Astrocyte of the hippocampus (primary cell): Measurements from ENCODE around the gene DHRS2.
"Not testable (repeated sequence)": the region's sequence is repeated elsewhere in the genome, so short reads cannot be mapped to it uniquely, and the experiment has no call there.

Source experiments
- DNase-seq: peaks from one replicate; pipeline ENCODE4 v3.0.0; 2011; ENCODE audit warnings: low read depth, low spot score

The DHRS2 gene

DNA sequence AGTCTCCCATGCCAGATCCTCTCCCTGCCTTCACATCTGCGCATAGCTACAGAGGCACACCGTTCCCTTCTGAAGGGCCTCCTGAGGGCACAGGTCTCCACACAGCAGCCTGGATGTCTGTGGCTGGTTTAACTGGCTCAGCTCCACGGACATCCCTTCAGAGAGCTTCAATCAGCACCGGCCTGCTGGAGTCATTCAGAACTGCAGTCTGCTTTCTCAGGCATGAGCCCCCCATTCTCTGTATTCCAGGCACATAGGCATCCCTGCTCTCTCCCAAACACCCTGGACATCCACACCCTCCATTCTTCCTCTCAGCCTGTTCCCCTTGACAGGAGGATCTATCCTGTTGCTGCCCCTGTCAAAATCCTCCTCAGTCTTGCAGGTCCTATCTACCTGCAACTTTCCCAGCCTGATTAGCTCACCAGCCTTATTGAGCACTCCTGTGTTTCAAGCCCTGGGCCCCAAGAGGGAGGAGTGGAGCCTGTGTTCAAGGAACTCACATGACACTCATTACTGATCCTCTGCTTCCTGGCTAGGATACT, 2.9 kb upstream of the DHRS2 start:
- DNase-seq = peak; percentile 5

DNA sequence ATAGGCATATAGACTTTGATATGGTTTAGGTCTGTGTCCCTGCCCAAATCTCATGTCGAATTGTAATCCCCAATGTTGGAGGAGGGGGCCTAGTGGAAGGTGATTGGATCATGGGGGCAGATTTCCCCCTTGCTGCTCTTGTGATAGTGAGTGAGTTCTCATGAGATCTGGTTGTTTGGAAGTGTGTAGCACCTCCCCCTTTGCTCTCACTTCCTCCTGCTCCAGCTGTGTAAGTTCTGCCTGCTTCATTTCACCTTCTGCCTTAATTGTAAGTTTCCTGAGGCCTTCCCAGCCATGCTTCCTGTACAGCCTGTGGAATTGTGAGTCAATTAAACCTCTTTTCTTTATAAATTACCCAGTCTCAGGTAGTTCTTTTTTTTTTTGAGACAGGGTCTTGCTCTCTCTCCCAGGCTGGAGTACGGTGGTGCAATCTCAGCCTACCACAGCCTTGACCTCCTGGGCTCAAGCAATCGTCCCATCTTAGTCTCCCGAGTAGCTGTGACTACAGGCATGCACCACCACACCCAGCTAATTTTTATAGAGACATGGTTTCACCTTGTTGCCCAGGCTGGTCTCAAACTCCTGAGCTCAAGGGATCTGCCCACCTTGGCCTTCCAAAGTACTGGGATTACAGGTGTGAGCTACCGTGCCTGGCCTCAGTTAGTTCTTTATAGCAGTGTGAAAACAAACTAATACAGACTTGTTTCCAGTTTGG, 1.3 kb upstream of the DHRS2 start:
- not testable (repeated sequence) for DNase-seq

DNA sequence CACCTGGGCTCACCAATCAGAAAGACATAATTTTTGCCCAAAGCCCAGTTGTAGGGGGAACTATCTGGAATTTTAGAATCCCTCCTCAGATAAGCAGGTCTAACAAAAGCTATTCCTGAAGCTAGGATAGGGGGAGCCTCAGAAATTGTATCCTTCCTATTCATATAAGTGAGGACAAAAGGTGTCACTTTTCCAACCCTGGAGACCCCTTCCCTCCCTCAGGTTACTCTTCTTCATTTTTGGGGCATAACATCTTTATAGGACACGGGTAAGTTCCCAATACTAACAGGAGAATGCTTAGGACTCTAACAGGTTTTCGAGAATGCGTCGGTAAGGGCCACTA, 1.1 kb downstream of the DHRS2 start:
- not testable (repeated sequence) for DNase-seq

DNA sequence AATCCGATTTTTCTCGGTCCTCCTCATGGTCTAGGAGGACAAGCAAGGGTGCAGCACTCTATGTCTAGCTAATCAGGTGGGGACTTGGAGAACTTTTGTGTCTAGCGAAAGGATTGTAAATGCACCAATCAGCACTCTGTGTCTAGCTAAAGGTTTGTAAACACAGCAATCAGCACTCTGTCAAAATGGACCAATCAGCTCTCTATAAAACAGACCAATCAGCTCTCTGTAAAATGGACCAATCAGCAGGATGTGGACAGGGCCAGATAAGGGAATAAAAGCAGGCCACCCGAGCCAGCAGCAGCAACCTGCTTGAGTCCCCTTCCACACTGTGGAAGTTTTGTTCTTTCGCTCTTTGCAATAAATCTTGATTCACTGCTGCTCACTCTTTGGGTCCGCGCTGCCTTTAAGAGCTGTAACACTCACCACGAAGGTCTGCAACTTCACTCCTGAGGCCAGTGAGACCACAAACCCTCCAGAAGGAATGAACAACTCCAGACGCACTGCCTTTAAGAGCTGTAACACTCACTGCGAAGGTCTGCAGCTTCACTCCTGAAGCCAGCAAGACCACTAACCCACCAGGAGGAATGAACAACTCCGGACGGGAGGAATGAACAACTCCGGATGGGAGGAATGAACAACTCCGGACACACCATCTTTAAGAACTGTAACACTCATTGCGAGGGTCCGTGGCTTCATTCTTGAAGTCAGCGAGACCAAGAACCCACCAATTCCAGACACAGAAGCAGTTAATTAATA, 1.7 kb downstream of the DHRS2 start:
- DNase-seq = not testable (repeated sequence)

DNA sequence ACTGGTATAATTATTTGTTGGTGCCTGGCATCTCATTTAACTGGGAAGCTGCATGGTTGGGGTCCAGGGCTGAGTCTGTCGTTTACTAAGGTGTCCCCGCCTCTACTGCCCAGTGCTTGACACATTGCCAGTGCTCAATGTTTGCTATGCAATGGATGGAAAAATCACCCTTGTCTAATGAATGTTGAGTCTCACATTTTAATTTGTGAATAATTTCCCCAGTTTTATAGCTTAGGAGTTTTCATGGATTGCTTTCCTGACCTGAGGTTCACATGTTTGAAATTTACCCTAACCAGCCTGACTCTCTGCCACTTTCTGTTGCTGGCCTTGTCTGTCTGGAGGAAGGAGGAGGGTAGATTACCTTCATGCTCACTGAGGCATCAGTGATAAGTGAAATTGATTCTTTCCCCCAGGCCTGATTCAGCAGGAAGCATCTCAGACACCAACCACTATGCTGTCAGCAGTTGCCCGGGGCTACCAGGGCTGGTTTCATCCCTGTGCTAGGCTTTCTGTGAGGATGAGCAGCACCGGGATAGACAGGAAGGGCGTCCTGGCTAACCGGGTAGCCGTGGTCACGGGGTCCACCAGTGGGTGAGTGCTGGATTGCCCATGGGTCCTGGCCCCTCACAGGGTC, 2.4 kb downstream of the DHRS2 start:
- no peak for DNase-seq

DNA sequence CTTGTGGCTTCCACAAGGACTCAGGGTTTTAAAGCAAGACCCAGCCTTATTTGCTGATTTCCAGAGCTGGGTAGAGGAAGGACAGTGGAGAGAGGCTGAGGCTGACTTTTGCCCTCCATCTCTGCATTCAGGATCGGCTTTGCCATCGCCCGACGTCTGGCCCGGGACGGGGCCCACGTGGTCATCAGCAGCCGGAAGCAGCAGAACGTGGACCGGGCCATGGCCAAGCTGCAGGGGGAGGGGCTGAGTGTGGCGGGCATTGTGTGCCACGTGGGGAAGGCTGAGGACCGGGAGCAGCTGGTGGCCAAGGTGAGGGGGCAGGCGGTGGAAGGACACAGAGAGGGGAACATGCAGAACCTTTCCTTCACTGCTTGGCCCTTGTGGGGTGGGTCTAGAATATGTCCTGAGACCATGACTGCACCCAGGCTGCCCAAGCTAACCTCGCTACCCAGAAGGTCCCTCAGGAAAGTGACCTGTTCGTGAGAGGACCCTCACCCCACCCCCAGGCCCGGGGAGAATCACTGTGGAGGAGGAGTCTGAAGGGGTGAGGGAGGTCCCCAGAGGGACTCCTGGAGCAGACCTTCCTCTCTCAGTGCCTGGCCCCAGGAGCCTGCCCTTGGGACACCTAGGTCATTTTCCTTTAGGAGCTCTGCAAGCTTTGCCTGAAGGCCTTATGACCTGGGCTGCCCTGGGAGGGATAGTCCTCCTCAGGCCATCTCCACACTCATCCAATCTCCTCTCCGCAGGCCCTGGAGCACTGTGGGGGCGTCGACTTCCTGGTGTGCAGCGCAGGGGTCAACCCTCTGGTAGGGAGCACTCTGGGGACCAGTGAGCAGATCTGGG, 3.1 kb downstream of the DHRS2 start:
- no peak for DNase-seq

DNA sequence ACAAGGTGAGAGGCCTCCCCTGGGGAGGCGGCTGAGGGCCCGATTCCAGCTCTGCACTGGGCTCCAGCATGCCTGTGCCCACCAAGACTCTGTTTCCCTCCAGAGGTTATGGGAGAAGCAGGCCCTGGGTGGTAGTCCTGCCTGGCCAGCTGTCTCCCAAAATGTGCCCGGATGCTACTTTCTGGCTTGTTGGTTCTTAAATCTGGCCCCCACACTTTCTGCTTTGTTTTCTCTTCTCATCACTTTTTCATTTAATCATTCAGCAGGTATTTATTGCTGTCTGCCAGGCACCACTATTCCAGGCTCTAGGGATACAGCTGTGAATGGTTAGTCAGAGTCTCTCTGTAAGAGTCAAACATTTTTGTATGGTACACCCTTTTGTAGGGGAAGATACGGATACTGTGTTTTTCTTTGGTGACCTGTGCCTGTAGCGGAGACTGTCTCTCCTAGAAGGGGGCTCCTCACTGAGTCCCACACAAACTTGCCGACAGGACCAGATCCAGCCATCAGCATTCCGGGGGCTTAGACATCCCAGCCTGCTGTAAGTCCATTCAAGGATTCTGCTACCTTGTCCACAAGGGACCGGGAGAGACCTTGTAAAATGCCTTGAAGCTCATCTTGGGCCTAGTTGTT, 3.8 kb downstream of the DHRS2 start:
- no peak for DNase-seq

DNA sequence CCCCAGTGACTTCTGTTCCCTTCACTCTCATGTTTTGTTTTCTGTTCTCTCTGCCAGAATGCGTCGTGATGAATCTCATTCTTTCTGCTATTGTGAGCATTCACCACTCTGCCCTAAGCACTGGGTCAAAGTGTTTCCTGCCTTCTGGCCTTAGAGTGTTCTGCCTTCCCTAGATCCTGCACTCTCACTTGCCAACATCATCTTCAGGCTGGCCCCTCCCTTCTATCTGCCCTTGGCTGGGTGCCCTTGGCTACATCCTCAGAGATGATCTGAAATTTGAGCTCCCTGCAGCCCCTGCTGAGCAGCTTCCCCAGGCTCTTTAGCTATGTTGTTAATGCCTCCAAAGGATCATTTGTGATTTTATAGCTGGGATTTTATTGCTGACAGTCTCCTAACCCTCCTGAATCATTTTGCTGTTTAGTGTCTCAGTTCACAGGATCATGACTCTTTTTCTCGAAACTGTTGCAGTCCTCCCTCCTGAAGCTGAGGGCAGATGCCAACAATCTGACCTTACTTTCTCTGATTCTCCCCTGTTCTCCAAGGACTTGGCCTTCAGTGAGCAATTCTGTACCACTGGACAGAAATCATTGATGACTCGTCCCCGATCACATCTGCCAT, 4.5 kb downstream of the DHRS2 start:
- DNase-seq = peak; percentile 2

DNA sequence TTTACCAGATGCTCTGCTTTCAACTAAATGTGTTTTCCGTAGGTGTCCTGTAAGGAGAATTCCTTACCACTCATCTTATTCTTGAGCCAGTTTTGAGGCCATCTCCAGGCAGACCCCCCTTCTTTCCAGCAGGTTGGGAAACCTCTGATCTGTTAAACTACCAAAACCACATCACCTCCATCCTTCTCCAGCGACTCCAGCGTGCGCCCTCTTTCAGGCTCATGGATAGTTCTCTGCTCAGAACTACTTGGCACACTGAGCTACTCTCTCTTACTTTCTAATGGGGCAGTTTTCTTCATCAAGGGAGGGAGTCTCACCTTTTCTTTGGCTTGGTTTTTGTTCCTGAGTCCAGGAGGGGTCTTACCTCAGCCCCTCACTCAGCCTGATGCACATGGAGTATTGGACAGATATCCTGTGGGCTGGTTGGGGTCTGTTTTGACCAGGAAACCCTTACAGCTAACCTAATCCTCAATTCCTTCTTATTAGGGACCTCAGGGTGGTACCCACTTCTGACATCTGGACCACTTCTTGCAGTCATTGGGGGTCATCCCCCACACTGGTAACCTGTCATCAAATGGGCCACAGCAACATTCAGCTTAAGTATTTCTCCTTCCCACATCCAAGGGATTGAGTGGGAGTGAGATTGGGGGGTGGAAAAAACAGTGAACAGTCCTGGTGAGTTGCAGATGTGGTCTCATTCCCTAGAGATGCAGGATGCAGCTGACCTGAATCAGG, 5.2 kb downstream of the DHRS2 start:
- DNase-seq = no peak

DNA sequence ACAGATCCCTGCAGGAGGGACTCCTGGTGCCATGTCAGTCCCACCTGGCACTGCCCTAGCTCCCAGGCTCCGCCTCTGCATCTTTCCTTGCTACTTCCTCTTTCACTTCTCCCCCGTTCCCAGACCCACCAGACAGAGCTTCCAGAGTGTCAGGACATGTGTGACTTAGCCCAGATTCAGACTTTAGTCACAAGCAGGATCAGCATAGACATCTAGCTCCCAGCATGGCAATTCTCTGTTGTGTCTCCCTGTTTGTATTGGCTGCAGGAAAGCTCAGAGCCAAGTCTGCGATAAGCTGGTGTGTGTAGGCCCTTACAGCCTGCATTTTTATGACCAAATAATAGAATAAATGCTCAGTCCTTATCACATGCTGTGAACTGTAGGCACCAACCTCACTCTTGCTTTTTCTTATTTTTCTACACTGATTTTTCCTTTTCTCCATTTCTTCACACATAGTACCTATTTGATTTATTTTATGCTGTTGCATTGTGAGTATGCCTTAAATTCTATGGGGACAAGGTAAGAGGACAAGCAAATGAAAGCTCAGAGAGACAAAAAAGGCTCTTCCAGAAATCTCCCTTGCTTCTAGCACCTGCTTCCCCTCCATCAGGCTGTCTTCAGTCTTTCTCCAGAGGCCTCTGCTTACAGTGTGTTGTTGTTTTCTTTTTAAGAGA, 5.9 kb downstream of the DHRS2 start:
- no peak for DNase-seq

DNA sequence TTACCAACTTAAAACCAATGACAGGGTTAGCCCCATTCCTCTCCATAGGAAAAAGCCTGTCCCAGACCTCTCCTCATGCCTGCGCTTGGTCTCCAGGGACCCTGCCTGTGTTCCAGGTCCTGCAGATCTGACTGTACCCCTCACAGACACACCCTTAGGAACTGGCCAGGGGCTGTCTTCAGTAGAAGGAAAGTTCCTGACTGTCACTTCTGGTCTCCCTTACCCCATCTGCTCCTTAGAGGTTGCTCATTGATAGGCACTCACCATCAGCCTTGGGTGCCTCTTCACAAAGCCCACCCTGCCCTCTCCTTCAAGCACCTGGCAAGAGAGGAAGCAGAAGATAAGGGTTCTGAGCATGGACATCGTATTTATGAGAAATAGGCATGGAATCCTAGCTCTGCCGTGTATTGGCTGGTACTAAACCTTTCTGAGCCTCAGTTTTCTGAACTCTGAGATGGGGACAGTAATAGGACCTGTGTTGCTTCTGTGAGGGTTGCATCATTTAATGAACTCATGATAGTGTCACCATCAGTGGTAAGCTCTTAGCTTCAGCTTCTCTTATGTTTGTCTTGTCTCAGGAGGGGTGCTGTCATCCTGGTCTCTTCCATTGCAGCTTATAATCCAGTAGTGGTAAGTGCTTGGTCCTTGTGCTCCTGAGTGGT, 7.5 kb downstream of the DHRS2 start:
- DNase-seq = no peak

DNA sequence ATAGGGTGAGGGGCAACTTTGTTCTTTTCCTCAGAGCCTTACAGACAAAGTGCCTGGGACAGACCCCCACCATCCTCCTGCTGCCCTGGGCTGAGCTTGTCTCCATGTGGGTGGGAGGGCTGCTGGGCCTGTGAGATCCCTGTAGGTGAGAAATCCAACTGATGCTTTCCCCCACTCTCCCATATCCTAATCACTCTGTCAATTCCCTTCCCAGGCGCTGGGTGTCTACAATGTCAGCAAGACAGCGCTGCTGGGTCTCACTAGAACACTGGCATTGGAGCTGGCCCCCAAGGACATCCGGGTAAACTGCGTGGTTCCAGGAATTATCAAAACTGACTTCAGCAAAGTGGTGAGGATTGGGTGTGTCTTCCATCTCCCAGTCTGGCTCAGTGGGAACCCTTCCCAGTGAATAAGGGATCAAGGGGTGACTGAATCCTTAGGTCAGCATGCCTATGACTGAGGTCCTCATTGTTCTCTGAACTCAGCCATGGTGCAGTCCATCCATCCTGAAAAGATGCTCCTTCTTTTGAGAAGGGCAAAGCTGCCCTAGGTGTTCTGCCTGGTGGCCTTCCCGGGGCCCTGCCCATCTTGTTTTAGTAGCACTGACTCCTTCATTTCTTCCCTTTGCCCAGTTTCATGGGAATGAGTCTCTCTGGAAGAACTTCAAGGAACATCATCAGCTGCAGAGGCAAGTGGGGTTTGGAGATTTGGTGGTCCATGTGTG, 8.2 kb downstream of the DHRS2 start:
- DNase-seq = no peak

DNA sequence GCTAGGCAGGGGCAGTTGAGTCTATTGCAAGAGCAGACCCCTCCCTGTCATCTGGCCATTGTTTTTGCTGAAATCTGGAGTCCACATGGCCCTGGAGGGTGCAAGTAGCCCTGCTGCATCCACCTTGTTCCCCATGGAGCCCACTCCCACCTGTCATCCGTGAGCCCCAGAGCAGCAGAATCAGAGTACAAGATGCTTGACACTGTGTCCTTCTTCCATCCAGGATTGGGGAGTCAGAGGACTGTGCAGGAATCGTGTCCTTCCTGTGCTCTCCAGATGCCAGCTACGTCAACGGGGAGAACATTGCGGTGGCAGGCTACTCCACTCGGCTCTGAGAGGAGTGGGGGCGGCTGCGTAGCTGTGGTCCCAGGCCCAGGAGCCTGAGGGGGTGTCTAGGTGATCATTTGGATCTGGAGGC, 8.8 kb downstream of the DHRS2 start:
- no peak for DNase-seq

DNA sequence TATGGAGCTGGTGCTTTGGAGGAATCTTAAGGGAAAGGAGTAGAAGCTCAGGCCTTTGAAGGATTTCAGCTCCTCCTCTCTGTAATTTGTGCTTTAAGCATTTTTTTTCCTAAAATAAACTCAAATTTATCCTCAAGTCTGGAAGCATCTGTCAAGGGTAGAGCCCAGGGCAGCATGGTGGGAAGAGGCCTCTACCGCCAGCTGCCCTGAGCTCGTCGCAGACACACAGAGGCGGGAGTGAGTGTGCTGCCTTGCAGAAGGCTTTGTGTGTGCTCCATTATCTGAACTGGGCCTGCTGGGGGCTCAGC, 9.3 kb downstream of the DHRS2 start:
- DNase-seq = no peak

DNA sequence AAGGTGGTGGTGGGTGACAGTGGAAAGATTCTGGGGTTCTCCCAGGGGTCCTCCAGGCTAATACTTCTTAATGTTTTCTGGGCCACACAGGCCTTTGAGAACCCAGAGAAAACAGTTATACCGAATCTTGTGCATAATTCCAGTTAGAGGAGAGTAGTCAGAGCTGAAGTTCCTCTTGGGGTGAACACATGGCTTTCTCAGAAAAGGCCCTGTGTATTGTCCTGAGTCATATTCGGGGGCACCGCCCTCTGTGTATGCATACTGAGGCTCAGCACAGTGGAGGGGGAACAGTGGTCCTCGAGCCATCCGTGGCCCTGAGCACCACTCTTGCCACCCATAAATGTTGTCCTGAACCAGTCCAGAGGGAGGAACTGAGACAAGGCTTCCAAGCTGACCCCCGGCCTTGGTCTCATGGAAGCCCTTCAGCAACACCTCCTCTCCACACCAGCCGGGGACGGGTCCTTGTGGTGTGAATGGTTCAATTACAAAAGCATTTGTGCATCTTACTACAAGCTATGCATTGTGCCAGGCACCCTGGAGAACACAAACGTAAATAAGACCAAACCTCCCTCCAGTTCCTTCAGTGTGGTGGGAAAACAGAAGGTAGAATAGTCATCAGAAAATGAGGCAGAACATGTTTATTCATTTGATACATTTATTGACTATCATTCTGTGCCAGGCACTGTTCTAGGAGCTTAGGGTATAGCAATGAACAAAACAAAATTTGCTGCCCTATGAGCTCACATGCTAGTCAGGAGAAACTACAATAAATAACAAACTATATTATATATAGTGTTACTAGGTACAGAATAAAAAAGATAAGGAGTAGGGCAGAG, 9.9 kb downstream of the DHRS2 start:
- DNase-seq = no peak

DNA sequence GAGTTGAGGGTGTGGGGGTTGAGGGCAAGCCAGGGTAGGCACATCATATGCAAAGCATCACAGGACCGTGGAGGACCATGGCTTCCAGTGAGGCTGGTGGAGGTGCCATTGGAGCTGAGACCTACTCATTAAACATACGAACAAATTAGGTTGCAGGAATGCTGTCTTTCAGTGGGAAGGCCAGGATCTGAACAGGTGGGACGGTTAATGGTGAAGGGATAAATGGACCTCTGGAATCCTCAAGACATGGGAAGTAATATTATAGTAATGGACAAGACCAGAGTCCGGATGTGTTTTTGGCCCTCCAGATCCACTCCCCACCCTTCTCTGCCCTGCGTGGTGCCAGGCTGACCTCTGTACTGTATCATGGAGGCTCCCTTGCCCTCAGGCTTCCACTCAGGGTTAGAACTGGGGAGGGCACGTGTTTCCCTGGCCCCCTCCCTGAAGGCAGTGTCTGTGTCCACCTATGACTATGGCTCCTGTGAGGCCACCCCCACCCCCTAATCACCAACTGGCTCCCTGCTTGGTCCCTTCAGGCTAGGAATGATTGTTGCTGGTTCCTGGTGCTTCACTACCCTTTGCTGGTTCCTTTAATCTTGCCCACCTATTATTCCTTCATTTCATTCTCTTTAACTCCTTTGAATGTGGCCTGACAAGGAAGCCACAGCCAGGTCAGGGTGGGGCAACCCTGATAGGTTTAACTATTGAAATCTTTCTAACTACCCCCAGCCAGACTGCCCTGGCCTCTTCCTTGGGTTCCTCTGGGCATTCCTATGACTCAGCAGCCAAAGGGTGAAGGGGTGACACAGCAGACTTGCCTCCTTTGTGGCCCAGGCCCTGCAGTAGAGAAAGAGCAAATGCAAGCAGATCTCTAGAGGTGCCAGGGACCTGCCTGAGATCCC, 10.7 kb downstream of the DHRS2 start:
- DNase-seq = no peak

DNA sequence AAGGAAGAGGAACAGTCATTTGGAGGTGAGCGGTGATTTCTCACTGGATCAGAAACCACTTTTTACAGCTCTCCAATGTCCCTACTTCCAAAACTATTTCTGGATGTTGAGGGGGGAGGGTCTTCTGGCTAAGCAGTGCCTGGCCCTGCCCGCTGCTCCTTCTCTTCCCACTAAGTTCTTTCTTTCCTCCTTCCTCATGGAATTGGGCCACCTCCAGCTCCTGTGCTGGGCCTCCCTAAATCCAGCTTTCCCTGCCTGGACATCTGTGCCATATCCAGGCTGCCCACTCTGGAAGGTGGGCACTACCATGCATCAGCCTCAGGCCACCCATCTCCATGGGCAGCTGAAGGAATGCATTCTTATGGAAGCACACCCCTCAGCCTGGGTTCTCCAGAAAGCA, 11.5 kb downstream of the DHRS2 start:
- DNase-seq = no peak
